HG03460 (cell line): Measurements from ENCODE around the gene PDE8B.

Source experiments
- ATAC-seq: cut with Tn5 transposase; IDR thresholded peaks from one replicate; pipeline ENCODE4 v1.9.1; 2021; ENCODE audit not compliant: unreplicated experiment

Gene PDE8B

GRCh38 chr5:77282337-77283027 lies 72.0 kb downstream of the PDE8B start:
- ATAC-seq, result no peak

GRCh38 chr5:77285251-77285841 lies 74.9 kb downstream of the PDE8B start:
- no peak for ATAC-seq

- ATAC-seq, result no peak
These were observed 81.7 kb downstream of the PDE8B start for GRCh38 chr5:77292026-77292757.

- no peak for ATAC-seq
These were observed 83.7 kb downstream of the PDE8B start for GRCh38 chr5:77294185-77294584.

- ATAC-seq, result no peak
These were observed 85.4 kb downstream of the PDE8B start for GRCh38 chr5:77295863-77296378.

GRCh38 chr5:77298146-77298545 lies 87.7 kb downstream of the PDE8B start:
- no peak for ATAC-seq

GRCh38 chr5:77300451-77300850 lies 90.0 kb downstream of the PDE8B start:
- ATAC-seq, result no peak

GRCh38 chr5:77301447-77301883 lies 91.0 kb downstream of the PDE8B start:
- no peak for ATAC-seq

GRCh38 chr5:77302247-77302646 lies 91.8 kb downstream of the PDE8B start:
- no peak for ATAC-seq

- no peak for ATAC-seq
These were observed 92.2 kb downstream of the PDE8B start for GRCh38 chr5:77302653-77303052.

GRCh38 chr5:77304388-77304787 lies 93.9 kb downstream of the PDE8B start:
- ATAC-seq, result no peak

GRCh38 chr5:77305222-77305846 lies 94.9 kb downstream of the PDE8B start:
- no peak for ATAC-seq

- no peak for ATAC-seq
These were observed 95.5 kb downstream of the PDE8B start for GRCh38 chr5:77305956-77306355.

GRCh38 chr5:77306531-77306930 lies 96.1 kb downstream of the PDE8B start:
- ATAC-seq, result no peak

- ATAC-seq, result no peak
These were observed 97.9 kb downstream of the PDE8B start for GRCh38 chr5:77308154-77308960.

- no peak for ATAC-seq
These were observed 98.7 kb downstream of the PDE8B start for GRCh38 chr5:77309140-77309539.

- ATAC-seq, result no peak
These were observed 100.2 kb downstream of the PDE8B start for GRCh38 chr5:77310494-77311213.

- no peak for ATAC-seq
These were observed 100.7 kb downstream of the PDE8B start for GRCh38 chr5:77311214-77311571.

- no peak for ATAC-seq
These were observed 101.9 kb downstream of the PDE8B start for GRCh38 chr5:77312413-77312812.
